ENCODE measurements around the gene MEI1.

The MEI1 gene

DNA sequence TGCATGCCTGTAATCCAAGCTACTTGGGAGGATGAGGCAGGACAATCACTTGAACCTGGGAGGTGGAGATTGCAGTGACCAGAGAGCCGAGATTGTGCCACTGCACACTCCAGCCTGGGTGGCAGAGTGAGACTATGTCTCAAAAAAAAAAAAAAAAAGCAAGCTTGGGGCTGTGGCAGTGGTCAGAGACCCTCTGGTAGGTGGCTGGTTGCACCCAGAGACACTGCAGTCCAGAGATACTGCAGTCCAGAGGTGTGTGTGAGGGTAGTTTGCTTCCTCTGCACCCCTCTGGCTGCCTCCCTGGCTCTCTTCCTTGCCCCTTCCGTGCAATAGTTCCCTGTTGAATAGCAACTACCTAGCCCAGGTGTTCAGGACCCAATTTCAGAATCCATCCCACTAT lies 99.4 kb downstream of the MEI1 start:
- DNase-seq: no peak

DNA sequence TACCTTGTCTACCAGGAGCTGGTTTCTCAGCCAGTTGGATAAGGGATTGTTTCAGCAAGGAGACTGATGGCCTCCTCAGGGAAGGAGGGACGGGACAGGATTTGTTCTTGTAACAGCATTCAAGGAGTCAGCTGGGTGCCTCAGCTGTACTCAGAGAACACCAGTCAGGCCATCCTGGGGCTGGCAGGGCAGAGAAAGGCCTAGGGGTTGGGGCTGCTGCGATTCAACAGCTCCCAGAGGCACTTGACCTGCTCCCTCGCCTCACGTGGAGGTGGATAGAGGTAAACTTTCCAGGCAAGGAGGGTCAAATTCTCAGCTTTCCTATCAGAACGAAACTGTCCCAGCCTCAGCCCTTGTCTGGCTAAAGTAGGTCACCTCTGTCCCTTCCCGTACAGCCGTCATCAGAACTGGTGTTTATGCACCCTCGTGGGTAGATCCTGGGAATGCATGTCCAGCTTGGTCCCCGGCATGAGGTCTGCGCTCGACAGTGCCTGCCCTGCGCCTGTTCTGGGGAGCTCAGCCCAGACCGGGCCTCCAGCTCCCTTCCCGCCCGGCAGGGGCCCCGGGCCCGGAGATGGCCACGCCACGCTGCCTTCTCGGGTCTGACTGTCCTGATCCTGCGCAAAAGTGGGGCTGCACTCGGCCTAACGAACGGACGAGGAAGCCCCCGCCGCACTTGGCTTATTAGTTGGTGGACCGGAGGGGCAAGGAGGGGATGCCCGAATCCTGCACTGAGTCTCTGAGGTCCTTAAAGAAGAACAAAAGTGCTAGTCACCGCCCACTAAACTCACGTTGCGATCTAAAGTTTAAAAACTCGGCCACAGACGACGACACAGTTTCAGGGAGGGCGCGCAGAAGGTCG lies 100.4 kb downstream of the MEI1 start:
- DNase-seq: peak; percentile 55

DNA sequence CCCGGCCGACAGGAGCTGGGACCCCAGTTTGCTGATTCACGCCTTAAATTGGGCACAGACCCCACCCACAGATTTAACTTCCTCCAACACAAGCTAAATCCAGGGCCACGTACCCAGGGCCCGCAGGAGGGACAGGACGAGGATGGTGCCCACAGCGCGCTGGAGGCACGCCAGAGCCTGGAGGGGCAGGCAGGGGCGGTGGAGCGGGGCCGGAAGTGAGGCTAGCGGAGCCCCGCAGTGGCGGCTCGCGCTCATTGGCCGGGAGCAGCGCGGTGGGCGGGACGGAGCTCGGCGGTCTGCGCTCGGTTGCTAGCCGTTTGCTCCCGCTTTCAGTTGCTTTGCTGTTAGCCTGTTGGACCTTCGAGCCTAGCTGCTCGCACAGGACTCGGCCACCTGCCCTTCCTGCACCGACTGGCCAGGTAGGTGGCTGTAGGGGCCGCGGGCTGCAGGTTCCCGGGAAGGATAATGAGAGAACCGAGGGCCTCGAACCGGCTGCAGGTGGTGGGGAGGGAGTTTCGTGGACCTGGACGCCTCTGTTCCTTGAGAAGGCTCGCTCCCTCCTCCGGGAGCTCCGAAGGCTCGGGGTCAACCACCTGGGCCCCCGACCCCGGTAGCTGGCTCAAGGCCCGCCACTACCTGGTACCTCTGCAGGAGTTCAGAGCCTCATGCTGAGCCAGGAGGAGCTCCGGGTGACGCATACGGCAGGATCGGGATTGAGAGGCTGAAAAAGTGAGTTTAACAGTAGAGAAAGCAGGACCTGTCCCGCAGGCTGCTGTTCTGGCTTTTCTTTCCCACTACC lies 101.2 kb downstream of the MEI1 start, which contains the start of gene CCDC134:
CCDC134 (plus strand) TSS at position 332 of the 799 bp plus-strand sequence. CDS start 8,212 bp downstream, outside the sequence.
- peak; percentile 95 for DNase-seq

DNA sequence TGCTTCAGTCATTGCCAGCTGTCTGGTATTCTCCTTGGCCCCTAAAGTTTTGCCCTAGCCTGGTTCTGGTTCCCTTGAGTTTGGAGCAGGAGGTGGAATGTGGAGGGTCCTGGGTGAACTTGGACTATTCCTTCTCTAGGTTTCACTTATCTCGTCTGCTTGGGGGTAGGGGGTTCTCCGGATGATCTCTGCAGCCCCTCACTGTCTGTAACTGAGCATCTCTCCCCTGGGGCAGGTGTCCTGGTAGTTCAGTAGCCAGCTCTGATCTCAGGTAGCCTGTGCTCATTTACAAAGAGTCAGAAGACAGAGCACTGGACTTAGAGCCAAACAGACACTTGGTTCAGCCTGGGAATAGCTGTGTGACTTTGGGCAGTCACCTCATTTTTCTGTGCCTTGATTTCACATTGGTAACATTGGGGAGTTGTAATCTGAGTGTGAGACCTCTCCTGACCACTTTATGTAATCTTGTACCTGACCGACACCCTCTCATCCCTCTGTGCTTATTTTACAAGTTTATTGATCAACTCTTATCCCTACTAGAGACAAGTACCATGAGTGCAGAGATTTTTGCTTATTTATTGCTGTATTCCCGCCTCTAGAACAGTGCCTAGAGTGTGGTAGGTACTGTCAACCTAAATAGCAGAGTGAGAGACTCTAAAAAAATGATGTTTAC lies 102.0 kb downstream of the MEI1 start:
- no peak for DNase-seq

- no peak for DNase-seq
Measured at GRCh38 chr22:41801886-41802285, 102.6 kb downstream of the MEI1 start.

GRCh38 chr22:41805639-41806038 lies 106.3 kb downstream of the MEI1 start:
- no peak for DNase-seq

- no peak for DNase-seq
Measured at GRCh38 chr22:41808400-41808799, 109.1 kb downstream of the MEI1 start.

- DNase-seq: no peak
Measured at GRCh38 chr22:41810022-41810421, 110.7 kb downstream of the MEI1 start.

DNA sequence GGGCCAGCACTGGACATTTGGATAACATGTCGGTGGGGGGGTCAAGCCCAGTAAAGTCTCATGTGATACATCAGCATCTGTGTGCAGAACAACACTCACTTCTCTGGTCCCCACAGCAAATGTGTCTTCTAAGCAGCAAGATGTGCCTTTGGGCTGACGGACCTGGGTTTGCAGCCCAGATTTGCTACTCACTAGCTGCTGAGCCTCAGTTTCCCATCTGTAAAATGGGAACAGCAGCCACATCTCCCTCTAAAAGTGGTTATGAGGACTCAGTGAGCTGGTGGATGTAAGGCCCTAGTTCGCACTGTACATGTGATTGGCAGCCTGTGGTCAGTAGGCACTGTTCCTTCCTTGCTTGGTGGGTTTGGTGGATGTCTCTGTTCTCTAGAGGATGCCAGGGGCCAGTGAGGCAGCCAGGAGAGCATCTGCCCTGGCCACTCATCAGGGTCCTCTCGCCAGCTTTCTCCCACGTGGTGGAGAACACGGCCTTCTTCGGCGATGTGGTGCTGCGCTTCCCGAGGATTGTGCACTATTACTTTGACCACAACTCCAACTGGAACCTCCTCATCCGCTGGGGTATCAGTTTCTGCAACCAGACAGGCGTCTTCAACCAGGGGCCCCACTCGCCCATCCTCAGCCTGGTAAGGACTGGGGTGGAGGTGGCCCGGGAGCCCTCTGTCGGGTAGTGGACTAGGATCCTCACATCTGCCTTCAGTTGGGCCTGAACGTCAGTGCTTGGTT lies 113.7 kb downstream of the MEI1 start:
- no peak for DNase-seq

DNA sequence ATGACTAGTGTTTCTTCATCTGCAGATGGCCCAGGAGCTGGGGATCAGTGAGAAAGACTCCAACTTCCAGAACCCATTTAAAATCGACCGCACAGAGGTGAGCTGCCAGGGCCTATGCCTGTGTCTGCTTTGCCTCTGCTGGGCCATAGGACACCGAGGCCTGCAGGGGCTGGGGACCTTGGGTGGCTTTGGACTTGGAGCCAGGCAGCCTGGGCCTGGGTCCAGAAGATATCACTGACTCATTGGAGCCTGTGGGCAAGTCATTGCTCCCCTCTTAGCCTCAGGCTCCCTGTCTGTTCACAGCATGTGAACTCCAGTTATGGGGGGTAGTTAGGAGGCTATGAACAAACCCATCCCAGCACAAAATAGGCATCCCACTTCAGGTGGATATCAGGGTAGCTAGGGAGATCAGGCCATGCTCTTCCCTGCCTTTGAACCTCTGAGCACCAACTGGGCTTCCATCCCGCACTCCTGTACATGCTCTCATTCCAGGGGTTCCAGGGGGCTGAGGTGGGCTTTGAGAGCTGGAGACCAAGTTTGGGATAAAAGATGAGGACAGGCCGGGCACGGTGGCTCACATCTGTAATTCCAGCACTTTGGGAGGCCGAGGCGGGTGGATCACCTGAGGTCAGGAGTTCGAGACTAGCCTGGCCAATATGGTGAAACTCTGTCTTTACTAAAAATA lies 114.6 kb downstream of the MEI1 start:
- DNase-seq: no peak

DNA sequence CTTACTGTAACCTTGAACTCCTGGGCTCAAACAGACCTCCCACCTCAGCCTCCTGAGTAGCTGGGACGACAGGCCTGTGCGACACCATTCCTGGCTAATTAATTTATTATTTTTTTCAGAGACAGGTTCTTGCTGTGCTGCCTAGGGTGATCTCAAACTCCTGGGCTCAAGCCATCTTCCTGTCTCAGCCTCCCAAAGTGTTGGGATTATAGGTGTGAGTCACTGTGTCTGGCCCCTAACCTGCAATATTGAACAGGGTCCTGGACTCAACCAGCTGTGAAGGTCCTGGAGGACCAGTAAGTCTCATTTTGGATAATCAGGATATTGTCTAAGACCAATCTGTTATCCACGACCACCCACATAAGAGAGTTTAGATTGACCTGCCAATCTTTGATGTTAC lies 116.4 kb downstream of the MEI1 start:
- DNase-seq: no peak

GRCh38 chr22:41816241-41816640 lies 116.9 kb downstream of the MEI1 start:
- no peak for DNase-seq

- DNase-seq: no peak
Measured at GRCh38 chr22:41816871-41817270, 117.6 kb downstream of the MEI1 start.

DNA sequence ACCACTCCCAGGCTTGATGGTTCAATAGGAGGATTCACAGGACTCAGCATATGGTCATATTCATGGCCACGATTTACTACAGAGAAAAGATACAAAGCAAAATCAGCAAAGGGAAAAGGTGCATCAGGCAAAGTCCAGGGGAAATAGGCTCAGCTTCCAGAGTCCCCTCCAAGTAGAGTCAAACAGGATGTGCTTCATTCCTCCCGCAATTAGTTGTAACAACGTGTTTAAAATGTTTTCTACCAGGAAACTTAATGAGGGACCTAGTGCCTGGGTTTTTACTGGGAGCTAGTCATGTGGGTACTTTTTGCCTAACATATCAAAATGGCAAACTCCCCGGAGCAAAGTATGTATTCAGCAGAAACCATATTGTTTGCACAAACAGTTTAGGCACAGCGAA lies 118.7 kb downstream of the MEI1 start:
- no peak for DNase-seq

DNA sequence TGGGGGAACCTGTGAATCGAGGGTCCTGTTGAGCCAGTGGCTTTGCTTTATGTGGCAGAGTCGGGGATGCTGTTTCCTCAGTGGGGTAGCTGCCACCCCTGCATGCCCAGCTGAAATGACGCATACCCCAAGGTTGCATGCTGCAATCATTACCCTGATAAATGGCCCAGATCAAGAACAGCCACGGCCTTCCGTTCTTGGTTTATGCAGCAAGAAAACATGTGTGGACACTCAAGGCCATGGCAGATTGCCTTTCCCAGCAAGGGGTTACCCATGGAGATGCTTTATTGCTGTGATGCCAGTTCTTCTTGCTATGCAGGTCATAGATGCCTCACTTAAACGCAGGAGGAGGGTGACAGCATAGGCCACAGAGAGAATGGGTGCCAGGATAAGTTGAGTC lies 119.3 kb downstream of the MEI1 start:
- no peak for DNase-seq

DNA sequence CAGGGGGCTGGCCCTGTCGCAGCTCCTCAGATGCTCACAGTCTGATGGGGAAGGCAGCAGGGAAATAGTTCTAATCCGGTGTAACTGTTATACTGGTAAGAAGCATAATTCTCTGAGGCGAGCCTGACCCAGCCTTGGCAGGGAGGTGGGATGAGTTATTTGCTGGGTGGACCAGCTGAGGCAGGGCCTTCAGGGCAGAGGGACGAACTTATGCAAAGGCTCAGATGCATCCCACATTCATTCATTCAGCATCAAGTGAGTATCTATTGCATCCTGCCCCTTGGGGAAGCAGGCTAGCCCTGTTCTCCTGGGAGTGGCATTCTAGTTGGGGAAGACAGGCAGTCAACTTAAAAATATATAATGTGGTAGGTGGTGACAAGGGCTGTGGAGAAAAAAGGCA lies 120.0 kb downstream of the MEI1 start:
- no peak for DNase-seq

DNA sequence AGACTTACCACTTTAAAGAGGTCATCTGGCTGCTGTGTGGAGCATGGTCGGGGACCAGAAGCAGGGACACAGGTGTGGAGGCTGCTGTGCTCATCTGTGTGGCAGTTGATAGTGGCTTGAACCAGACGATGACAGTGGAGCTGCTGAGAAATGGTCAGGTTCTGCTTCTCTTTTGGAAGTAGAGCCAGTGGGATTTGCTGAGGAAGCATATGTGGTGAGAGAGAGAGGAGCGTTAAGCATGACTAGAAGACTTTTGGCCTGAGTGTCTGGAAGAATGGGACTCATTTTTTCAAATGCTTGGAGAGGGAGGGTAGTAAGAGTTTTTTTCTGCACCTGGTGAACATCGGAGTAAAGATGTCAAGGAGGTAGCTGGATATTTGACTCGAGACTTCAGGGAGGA lies 121.1 kb downstream of the MEI1 start:
- no peak for DNase-seq

GRCh38 chr22:41821471-41822316 lies 122.4 kb downstream of the MEI1 start:
- DNase-seq: no peak

DNA sequence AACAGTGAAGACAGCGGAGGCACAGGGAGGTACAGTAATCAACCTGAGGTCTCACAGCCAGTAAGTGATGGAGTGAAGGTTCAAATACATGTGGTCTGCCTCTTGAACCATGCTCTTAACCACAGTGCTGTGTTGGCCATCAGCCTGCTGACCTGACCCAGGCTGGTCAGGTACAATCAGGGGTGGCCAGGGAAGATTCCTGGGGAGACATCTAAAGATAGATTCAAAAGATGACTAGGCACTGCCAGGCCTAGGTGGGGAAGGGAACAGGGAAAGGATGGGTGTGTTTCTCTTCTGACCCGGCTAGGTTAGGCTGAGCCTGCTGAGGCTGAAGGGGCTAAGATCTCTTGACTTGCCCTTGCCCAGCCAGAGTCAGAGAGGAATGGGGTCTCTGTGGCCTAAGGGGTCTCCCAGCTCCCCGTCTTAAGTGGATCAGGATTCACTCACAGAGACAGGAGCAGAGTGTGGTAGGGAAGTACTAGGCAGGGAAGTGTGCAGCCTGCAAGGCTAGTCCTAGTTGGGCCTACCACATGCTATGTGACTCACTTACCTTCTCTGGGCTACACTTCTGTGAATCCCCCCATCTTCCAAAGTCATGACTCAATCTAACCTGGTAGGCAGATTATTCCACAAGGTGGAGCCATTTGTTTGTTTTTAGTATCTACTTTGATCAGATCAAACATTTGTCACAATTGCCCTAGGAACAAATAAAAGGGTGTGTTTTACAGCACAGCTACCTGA lies 123.2 kb downstream of the MEI1 start:
- no peak for DNase-seq

GRCh38 chr22:41823797-41824196 lies 124.5 kb downstream of the MEI1 start:
- DNase-seq: no peak
